ENCODE data around the gene WDPCP. TPM values are rescaled to one million over a fixed set of nuclear protein-coding genes. Genes with fewer than 3 reads are reported as not detected.
A peak's percentile ranks its signal among the peaks of the same experiment; 100 is the strongest.
"Not testable (repeated sequence)": the region's sequence is repeated elsewhere in the genome, so short reads cannot be mapped to it uniquely, and the experiment has no call there.

Gene WDPCP
- total and polyA plus RNA-seq, 2 of the 4 experiments (the other 2 are of a cell fraction) = 2.2 to 10.2 TPM

- no peaks in the 10 kb centered on the region for H3K9me1 ChIP-seq (ENCODE audit: insufficient read depth, low read length)
- no peak overlapping the region for H3K18ac ChIP-seq (ENCODE audit: low read depth, low read length)
- H3K4ac ChIP-seq (ENCODE audit: low read depth, low read length) = no peak overlapping the region
- CTCF ChIA-PET = no interaction called here
- no peak overlapping the region for H3K27ac ChIP-seq (ENCODE audit: insufficient read depth, low read length)
- no peak overlapping the region for H2AK5ac ChIP-seq (ENCODE audit: low read depth, low read length)
- no peak overlapping the region for H2BK120ac ChIP-seq (ENCODE audit: low read depth, low read length)
- no peak overlapping the region for H2BK20ac ChIP-seq (ENCODE audit: low read depth, low read length)
- no peak overlapping the region for H3K14ac ChIP-seq (replicated peaks; ENCODE audit: low read depth, low read length)
- H2BK5ac ChIP-seq (ENCODE audit: low read depth, low read length, poor library complexity, severe bottlenecking) = no peak overlapping the region
- no peak overlapping the region for H3K4me2 ChIP-seq (ENCODE audit: low read depth, low read length)
- in situ Hi-C loops (cut with MboI; ENCODE audit: low sequenced_read_pairs) = no loop called here
- H4K20me1 ChIP-seq (ENCODE audit: insufficient read depth, low read length) = no peaks in the 10 kb centered on the region
- POLR2A ChIA-PET (ENCODE audit: unreplicated experiment) = no interaction called here
- H3K27me3 ChIP-seq (ENCODE audit: control insufficient read depth, insufficient read depth, low read length) = no peaks in the 10 kb centered on the region
- H4K91ac ChIP-seq (ENCODE audit: insufficient read depth, low read depth, low read length) = no peak overlapping the region
- DNase-seq (no peak), ATAC-seq (ENCODE audit: low read depth) (no peak)
- no peaks in the 10 kb centered on the region for H3K36me3 ChIP-seq (ENCODE audit: control insufficient read depth, insufficient read depth, low read length)
- H4K8ac ChIP-seq (ENCODE audit: low read depth in 2 of 2, low read length in 2 of 2) = no peak overlapping the region
- BruUV-seq (replicated peaks) = no TSS peak
- H2AFZ ChIP-seq (replicated peaks; ENCODE audit: low read length, poor library complexity) = no peak overlapping the region
- no peak overlapping the region for H3K56ac ChIP-seq (ENCODE audit: extremely low read depth, insufficient read depth, low read length)
- no peak overlapping the region for H2AK9ac ChIP-seq (replicated peaks; ENCODE audit: low read depth, low read length, poor library complexity)
- no peaks in the 10 kb centered on the region for H3K4me1 ChIP-seq (ENCODE audit: control insufficient read depth, insufficient read depth, low read length)
- H2BK15ac ChIP-seq (ENCODE audit: low read depth, low read length) = no peak overlapping the region
- 0 out of 2 replicates have a peak, but pooled peaks cover 2% of the 10 kb centered on the region for H3K9me3 ChIP-seq (ENCODE audit: control insufficient read depth, insufficient read depth, low read length)
- no peak overlapping the region for H3K4me3 ChIP-seq (ENCODE audit: insufficient read depth, low read depth, low read length)
- intact Hi-C loops (cut with micrococcal nuclease) = no loop called here
- H3K23ac ChIP-seq (ENCODE audit: low read depth, low read length) = no peak overlapping the region
- no peaks in the 10 kb centered on the region for H3K79me1 ChIP-seq (ENCODE audit: low read depth in 1 of 2, low read length in 2 of 2)
- TF ChIP-seq BHLHE40 (IDR thresholded peaks at IDR 0.05; ENCODE audit: low read depth, low read length) (no peak), MAFK (IDR thresholded peaks at IDR 0.05; ENCODE audit: low read depth, low read length) (peak; percentile 70), RAD21 (IDR thresholded peaks at IDR 0.05; ENCODE audit: low read length) (no peak)
- dilution Hi-C loops (cut with HindIII; ENCODE audit: low sequenced_read_pairs, unreplicated experiment) = no loop called here
- no peak overlapping the region for H3K9ac ChIP-seq (ENCODE audit: low read depth, low read length)
- WGBS, 2 experiments (ENCODE audit: extremely low coverage in 2 of 2, insufficient read length in 1 of 2) = no CpG with 5 or more reads among the region's 1 CpG
- no peak overlapping the region for H4K5ac ChIP-seq (ENCODE audit: low read depth, low read length)
Measured at GRCh38 chr2:63159262-63159661, 429.0 kb downstream of the WDPCP start.

- H2BK20ac ChIP-seq (ENCODE audit: low read depth, low read length); H3K36me3 ChIP-seq (ENCODE audit: control insufficient read depth, insufficient read depth, low read length); H3K9ac ChIP-seq (ENCODE audit: low read depth, low read length); H2BK120ac ChIP-seq (ENCODE audit: low read depth, low read length); H4K91ac ChIP-seq (ENCODE audit: insufficient read depth, low read depth, low read length); H3K4ac ChIP-seq (ENCODE audit: low read depth, low read length); H4K8ac ChIP-seq (ENCODE audit: low read depth in 2 of 2, low read length in 2 of 2); H2BK15ac ChIP-seq (ENCODE audit: low read depth, low read length); H3K27me3 ChIP-seq (ENCODE audit: control insufficient read depth, insufficient read depth, low read length); H2BK5ac ChIP-seq (ENCODE audit: low read depth, low read length, poor library complexity, severe bottlenecking); H2AFZ ChIP-seq (replicated peaks; ENCODE audit: low read length, poor library complexity); H3K27ac ChIP-seq (ENCODE audit: insufficient read depth, low read length); H3K4me2 ChIP-seq (ENCODE audit: low read depth, low read length); dilution Hi-C loops (cut with HindIII; ENCODE audit: low sequenced_read_pairs, unreplicated experiment); H3K23ac ChIP-seq (ENCODE audit: low read depth, low read length); in situ Hi-C loops (cut with MboI; ENCODE audit: low sequenced_read_pairs); H3K14ac ChIP-seq (replicated peaks; ENCODE audit: low read depth, low read length); H3K79me1 ChIP-seq (ENCODE audit: low read depth in 1 of 2, low read length in 2 of 2); H4K5ac ChIP-seq (ENCODE audit: low read depth, low read length); H3K4me1 ChIP-seq (ENCODE audit: control insufficient read depth, insufficient read depth, low read length); H2AK5ac ChIP-seq (ENCODE audit: low read depth, low read length); H3K56ac ChIP-seq (ENCODE audit: extremely low read depth, insufficient read depth, low read length); H2AK9ac ChIP-seq (replicated peaks; ENCODE audit: low read depth, low read length, poor library complexity); H3K4me3 ChIP-seq (ENCODE audit: insufficient read depth, low read depth, low read length); intact Hi-C loops (cut with micrococcal nuclease); POLR2A ChIA-PET (ENCODE audit: unreplicated experiment); H3K18ac ChIP-seq (ENCODE audit: low read depth, low read length); H3K9me1 ChIP-seq (ENCODE audit: insufficient read depth, low read length); DNase-seq; ATAC-seq (ENCODE audit: low read depth); H4K20me1 ChIP-seq (ENCODE audit: insufficient read depth, low read length); BruUV-seq (replicated peaks); H3K9me3 ChIP-seq (ENCODE audit: control insufficient read depth, insufficient read depth, low read length): not testable (repeated sequence)
- CTCF ChIA-PET = interaction anchor here (1.0 kb wide), 1 partner anchor 12 kb away, joined by 3 read pairs; no protein-coding TSS in a partner anchor
Measured at GRCh38 chr2:63136683-63137082, 451.6 kb downstream of the WDPCP start.

Data from IMR-90 (cell line).